ENCODE results near the gene CD27.

- TF ChIP-seq CTCF (conservative IDR thresholded peaks at IDR 0.05 in 1 of 2, IDR thresholded peaks at IDR 0.05 in 1 of 2; ENCODE audit: low read depth in 1 of 2, low read length in 2 of 2): no peak
- TF ChIP-seq EZH2 (IDR thresholded peaks at IDR 0.05; ENCODE audit: low read length, missing control alignments): no peak
Measured at GRCh38 chr12:6435961-6436715, 8.6 kb upstream of the CD27 start.
